ENCODE results near the gene ADCY3.

DNA sequence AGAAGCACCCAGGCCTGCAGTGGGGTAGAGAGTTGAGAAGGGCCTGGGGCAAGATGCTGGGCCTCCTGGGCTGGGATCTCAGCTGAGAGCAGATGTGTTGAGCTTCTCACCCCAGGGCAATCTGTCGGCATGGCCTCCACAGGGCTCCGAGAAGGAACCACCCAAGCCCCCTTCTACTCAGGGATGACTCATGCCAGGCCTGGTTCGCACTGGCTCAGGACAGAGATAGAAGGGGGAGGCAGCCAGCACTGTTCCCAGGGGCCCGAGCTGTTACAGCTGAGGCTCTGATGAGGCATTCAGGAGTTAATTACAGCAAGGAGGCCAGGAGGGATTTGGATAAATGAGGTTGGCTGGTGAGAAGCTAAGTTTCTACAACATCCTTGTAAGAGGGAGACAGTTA lies 64.3 kb downstream of the ADCY3 start:
- no peak for TF ChIP-seq MAFG (tag; conservative IDR thresholded peaks at IDR 0.05)
- TF ChIP-seq ZSCAN29 (IDR thresholded peaks at IDR 0.05): no peak
- TF ChIP-seq CTCF (IDR thresholded peaks at IDR 0.05 in 2 of 3, conservative IDR thresholded peaks at IDR 0.05 in 1 of 3; ENCODE audit: insufficient read depth in 2 of 3, low read depth in 1 of 3, low read length in 3 of 3): no peak
- TF ChIP-seq ZNF274 (IDR thresholded peaks at IDR 0.05; ENCODE audit: borderline replicate concordance, low read depth, low read length): no peak
- no peak for TF ChIP-seq PREB (CRISPR knock-in tag; IDR thresholded peaks at IDR 0.05)
- TF ChIP-seq, protein P1, sequence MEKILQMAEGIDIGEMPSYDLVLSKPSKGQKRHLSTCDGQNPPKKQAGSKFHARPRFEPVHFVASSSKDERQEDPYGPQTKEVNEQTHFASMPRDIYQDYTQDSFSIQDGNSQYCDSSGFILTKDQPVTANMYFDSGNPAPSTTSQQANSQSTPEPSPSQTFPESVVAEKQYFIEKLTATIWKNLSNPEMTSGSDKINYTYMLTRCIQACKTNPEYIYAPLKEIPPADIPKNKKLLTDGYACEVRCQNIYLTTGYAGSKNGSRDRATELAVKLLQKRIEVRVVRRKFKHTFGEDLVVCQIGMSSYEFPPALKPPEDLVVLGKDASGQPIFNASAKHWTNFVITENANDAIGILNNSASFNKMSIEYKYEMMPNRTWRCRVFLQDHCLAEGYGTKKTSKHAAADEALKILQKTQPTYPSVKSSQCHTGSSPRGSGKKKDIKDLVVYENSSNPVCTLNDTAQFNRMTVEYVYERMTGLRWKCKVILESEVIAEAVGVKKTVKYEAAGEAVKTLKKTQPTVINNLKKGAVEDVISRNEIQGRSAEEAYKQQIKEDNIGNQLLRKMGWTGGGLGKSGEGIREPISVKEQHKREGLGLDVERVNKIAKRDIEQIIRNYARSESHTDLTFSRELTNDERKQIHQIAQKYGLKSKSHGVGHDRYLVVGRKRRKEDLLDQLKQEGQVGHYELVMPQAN (IDR thresholded peaks at IDR 0.05; ENCODE audit: borderline replicate concordance): no peak
- TF ChIP-seq, protein P2, sequence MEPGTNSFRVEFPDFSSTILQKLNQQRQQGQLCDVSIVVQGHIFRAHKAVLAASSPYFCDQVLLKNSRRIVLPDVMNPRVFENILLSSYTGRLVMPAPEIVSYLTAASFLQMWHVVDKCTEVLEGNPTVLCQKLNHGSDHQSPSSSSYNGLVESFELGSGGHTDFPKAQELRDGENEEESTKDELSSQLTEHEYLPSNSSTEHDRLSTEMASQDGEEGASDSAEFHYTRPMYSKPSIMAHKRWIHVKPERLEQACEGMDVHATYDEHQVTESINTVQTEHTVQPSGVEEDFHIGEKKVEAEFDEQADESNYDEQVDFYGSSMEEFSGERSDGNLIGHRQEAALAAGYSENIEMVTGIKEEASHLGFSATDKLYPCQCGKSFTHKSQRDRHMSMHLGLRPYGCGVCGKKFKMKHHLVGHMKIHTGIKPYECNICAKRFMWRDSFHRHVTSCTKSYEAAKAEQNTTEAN (CRISPR knock-in tag; IDR thresholded peaks at IDR 0.05): no peak
- TF ChIP-seq, protein P3, sequence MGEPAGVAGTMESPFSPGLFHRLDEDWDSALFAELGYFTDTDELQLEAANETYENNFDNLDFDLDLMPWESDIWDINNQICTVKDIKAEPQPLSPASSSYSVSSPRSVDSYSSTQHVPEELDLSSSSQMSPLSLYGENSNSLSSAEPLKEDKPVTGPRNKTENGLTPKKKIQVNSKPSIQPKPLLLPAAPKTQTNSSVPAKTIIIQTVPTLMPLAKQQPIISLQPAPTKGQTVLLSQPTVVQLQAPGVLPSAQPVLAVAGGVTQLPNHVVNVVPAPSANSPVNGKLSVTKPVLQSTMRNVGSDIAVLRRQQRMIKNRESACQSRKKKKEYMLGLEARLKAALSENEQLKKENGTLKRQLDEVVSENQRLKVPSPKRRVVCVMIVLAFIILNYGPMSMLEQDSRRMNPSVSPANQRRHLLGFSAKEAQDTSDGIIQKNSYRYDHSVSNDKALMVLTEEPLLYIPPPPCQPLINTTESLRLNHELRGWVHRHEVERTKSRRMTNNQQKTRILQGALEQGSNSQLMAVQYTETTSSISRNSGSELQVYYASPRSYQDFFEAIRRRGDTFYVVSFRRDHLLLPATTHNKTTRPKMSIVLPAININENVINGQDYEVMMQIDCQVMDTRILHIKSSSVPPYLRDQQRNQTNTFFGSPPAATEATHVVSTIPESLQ (CRISPR knock-in tag; IDR thresholded peaks at IDR 0.05): no peak
- TF ChIP-seq CREB1 (IDR thresholded peaks at IDR 0.05): no peak
- no peak for TF ChIP-seq CREB1 (CRISPR knock-in tag; IDR thresholded peaks at IDR 0.05)
- TF ChIP-seq ZNF57 (CRISPR knock-in tag; IDR thresholded peaks at IDR 0.05): no peak
- no peak for TF ChIP-seq SNRNP70 (optimal IDR thresholded peaks at IDR 0.05; ENCODE audit: low read depth, low read length)
- TF ChIP-seq POLR2AphosphoS5 (IDR thresholded peaks at IDR 0.05; ENCODE audit: control insufficient read depth, insufficient read depth, low read depth, low read length): no peak
- TF ChIP-seq, protein P4, sequence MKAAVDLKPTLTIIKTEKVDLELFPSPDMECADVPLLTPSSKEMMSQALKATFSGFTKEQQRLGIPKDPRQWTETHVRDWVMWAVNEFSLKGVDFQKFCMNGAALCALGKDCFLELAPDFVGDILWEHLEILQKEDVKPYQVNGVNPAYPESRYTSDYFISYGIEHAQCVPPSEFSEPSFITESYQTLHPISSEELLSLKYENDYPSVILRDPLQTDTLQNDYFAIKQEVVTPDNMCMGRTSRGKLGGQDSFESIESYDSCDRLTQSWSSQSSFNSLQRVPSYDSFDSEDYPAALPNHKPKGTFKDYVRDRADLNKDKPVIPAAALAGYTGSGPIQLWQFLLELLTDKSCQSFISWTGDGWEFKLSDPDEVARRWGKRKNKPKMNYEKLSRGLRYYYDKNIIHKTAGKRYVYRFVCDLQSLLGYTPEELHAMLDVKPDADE (conservative IDR thresholded peaks at IDR 0.05; ENCODE audit: control insufficient read depth, low read depth, low read length): no peak
